Body of pancreas (tissue), 4 donors: ENCODE results near the gene TMEM30B.

ENCODE experiments used
- CTCF ChIP-seq, 7 experiments: fragments of 450-650 bp in 4 of 7; fragments of 200-600 bp in 3 of 7; sonication (generic) in 3 of 7; IDR thresholded peaks; one replicate each; pipeline ENCODE4 v1.5.1; 2016 to 2019; ENCODE audit warnings: antibody characterized with exemption in 7 of 7
- POLR2A ChIP-seq, 3 donors: fragments of 450-650 bp; IDR thresholded peaks; one replicate each; pipeline ENCODE4 v1.6.1; 2016; ENCODE audit warnings: antibody characterized with exemption in 3 of 3, mild to moderate bottlenecking in 2 of 3

GRCh38 chr14:61300754-61301153 lies 19.6 kb upstream of the TMEM30B start:
- TF ChIP-seq CTCF (IDR thresholded peaks at IDR 0.05) (no peak), POLR2A (IDR thresholded peaks at IDR 0.05) (no peak)
